HG03175 (cell line): Measurements from ENCODE around the gene PEPD.

Experiments used
- ATAC-seq: cut with Tn5 transposase; IDR thresholded peaks from one replicate; pipeline ENCODE4 v1.9.1; 2021; ENCODE audit warnings: mild to moderate bottlenecking, moderate library complexity; ENCODE audit not compliant: unreplicated experiment

PEPD gene

GRCh38 chr19:33370783-33371182 lies 150.8 kb downstream of the PEPD start:
- no peak for ATAC-seq

DNA sequence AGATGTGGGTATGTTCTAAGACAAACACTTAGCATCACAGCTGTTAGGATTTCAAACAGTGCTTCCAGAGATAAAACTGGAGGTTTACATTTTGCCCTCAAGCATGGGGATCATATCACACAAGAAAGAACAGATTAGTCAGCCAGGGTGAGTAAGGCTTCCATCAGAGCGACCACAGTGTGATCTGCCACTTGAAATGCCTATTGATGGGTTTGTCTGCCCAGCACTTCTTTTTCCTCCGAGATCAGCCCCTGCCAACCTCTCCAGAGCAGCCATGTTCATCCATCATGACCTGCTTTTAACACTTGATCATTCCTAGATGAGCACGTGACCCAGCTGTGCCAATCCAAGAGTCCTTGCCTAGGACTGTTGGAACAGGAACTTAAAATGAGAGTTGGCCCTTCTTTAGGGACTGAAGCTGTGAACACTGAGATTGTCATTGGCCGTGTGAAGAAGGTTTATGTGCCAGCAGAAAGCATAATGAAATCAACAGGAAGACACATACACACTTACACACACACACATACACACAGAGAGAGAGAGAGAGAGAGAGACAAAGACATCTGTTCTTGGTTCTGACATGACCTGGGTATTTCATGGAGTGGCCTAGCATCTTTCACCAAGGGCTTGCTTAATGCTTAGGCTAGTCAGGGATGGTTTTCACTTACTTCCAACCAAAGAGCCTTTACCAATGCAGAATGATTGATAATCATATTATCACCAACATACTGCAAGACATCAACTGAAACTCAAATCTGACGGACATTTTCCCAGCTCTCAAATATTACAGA lies 153.3 kb downstream of the PEPD start:
- ATAC-seq = no peak

DNA sequence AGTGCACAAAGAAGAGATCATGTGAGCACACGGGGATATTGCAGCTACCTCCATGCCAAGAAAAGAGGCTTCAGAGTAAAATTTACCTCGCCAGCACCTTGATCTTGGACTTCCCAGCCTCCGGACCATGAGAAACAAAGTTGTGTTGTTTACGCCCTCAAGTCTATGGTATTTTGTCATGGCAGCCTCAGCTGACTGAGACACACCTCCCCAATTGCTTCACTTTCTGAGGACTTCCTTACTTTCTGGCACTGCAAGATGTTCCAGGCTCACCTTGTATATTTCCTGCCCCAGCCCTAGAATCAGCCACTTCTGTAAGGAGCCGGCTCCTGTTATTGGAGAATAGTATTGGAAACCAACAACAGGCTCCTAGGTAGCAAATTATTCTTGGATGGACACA lies 154.7 kb downstream of the PEPD start:
- no peak for ATAC-seq

GRCh38 chr19:33366127-33366526 lies 155.5 kb downstream of the PEPD start:
- no peak for ATAC-seq

- no peak for ATAC-seq
Measured at GRCh38 chr19:33365691-33366090, 155.9 kb downstream of the PEPD start.

DNA sequence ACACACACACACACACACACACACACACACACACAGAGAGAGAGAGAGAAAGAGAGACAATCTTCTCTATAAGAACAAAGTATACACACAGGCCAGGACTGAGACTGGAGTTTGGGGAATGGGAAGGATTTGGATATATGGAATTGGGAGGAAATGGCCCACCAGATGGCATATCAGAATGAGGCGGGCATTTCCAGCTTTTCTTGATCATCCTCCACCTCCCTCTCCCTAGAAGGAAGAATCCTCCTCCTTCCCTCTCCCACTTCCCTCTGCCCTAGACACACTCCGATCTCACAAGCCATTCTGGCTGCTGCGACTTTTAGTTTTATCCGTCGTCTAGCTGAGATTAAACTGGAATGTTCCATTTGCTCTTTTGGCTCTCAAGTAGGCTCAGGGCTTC lies 158.1 kb downstream of the PEPD start:
- no peak for ATAC-seq

DNA sequence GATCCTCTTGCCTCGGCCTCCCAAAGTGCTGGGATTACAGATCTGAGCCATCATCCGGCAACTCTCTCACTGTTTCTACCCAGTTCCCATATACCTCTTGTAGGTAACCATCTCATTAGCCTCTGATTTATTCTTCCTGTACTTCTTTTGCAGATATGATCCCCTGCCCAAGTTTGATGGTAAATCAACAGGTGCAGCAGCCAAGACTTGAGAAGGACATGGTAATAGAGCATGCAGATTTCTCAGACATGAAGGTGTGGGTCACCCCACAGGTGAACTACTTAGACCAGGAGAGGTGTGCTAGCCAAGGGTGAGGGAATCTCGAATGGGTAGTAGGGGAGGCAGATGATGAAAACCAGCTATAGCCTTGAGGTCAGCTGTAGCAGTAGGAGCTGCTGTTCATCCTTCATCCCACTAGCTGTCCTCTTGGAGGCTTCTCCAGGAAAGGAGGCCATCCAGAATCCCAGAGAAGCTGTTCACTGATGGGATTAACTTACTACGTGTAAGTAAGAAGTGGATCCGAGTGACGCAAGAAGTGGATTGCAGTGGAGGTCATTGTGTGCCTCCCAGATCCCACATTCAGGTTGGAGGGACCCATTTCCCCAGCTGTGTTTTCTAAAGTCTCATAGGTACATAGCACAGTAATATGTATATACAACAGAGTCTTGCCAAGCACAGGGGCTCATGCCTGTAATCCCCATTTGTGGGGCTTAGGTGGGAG lies 158.9 kb downstream of the PEPD start:
- ATAC-seq = no peak

- ATAC-seq = no peak
Measured at GRCh38 chr19:33359581-33359980, 162.0 kb downstream of the PEPD start.

DNA sequence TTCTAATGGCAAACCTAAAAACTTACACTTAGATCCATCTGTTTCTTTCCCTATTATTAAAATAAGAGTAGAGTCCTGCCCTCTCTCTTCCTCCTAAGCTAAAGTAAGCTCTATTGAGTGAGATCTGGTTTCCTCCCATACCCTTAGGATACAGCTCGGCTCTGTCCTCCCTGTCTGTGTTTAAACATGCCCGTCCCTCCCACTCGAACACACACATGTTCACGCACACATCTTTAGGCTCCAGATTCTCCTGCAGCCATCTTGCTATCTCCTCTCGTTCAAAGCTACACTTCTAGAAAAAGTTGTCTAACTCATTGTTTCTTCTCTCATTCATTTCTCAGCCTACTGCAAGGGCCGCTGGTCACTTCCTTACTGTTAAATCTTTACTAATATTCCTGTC lies 163.2 kb downstream of the PEPD start:
- no peak for ATAC-seq

DNA sequence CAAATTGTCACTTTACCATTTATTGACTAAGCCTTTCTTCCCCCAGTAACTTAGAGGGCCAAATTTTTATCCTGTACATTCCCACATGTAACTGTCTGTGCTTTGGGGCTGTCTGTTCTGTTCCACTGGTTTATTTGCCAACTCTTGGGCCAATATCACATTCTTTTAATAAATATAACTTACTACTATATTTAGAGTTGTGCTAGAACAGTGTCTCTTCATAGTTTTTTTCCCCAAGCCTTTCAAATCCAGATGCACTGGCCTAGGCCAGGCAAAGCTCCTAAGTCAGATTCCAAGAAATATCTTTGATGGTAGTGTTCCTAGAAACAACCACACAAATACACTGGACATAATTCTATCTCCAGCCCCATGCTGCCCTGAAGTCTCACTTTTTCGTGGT lies 164.0 kb downstream of the PEPD start:
- no peak for ATAC-seq

DNA sequence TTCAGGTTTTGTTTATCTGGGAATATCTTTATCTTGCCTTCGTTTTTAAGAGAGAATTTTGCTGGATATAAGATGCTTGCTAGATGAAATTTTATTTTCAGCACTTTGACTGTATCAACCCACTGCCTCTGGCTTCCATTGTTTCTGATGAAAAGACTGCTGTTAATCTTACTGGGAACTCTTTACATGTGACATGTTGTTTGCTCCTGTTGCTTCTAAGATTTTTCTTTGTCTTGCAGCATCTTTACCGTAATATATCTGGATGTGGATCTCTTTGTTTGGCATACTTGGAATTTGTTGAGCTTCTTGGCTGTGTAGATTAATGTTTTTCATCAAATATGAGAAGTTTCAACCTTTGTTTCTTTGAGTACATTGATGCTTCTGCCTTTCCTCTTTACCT lies 166.1 kb downstream of the PEPD start:
- ATAC-seq = no peak

GRCh38 chr19:33350538-33351309 lies 170.9 kb downstream of the PEPD start:
- ATAC-seq = no peak

DNA sequence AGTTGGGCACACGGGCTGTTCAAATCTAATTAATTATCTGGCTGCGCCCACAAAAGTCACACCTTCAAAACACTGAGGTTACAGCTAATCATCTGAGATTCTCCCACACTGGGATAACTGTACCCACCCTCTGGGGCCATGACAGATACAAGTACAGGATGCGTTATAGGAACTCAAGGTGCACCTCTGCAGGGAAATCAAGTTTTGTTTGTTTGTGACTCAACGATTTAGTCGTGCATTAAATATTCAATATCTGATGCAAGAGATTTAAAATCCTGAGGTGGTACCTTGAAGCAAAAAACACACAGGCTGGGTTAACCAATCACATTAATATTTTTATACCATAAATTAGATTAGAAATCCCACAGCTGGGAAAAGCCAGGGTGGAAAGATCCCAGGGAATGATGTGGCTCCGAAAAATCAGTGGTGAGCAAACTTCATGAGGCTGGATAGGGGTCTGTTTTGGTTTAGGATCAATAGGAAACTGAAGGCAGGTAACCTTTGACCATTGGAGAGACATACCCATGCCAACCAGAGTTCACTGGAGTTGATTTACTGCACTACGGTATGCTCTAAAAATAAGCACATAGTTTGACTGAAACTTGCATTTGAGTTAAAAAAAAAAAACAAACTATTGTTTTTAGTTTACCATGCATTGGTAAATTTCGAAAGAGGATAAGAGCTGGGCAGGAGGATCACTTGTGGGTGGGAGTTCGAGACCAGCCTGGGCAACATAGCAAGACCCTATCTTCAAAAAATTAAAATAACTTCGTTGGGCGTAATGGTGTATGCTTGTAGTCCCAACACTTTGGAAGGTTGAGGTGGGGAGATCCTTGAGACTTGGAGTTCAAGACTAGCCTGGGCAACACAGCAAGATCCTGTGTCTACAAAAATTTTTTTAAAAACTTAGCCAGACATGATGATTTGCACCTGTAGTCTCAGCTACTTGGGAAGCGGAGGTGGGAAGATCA lies 172.0 kb downstream of the PEPD start:
- no peak for ATAC-seq

GRCh38 chr19:33348301-33349010 lies 173.1 kb downstream of the PEPD start:
- no peak for ATAC-seq

- ATAC-seq = no peak
Measured at GRCh38 chr19:33347300-33347699, 174.3 kb downstream of the PEPD start.

DNA sequence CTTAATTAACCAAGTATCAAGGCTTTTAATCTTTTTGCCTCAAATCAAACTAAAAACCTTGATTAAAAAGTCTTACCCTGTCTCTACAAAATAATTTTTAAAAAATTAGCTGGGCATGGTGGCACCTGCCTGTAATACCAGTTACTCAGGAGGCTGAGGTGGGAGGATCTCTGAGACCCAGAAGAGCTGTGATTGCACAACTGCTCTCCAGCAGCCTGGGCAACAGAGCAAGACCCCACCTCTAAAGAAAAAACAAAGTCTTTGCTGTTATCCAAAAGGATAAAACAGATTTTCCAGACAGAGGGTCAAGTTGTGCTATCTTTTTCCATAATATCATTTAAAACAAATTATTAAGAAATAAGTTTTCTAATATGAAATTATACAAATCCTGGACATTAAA lies 174.9 kb downstream of the PEPD start:
- no peak for ATAC-seq

DNA sequence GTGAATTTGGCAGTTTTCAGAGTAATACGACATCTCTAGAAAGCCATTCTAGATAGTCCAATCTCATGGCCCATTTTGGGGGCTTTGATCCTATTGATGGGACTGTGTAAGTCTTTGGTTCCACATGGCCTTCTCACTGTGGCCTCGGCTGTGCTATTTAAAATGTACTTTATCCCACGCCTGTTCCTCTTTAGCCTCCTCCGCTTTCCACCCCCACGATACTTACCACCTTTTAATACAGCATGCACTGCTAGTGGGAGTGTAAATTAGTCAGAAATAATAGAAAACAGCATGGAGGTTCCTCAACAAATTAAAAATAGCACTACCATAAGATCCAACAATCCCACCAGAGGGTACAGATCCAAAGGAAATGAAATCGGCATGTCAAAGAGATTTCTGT lies 176.4 kb downstream of the PEPD start:
- no peak for ATAC-seq

GRCh38 chr19:33344573-33344925 lies 177.0 kb downstream of the PEPD start:
- ATAC-seq = no peak

GRCh38 chr19:33343859-33344572 lies 177.6 kb downstream of the PEPD start:
- ATAC-seq = no peak
